GM18502 (cell line): ENCODE measurements around the gene PRRT1.
"Not testable (repeated sequence)": the region's sequence is repeated elsewhere in the genome, so short reads cannot be mapped to it uniquely, and the experiment has no call there.

Source experiments
- ATAC-seq: cut with Tn5 transposase; IDR thresholded peaks from one replicate; pipeline ENCODE4 v1.9.1; 2021; ENCODE audit warnings: mild to moderate bottlenecking; ENCODE audit not compliant: unreplicated experiment, poor library complexity

PRRT1 gene

GRCh38 chr6:32105433-32105832, 46.3 kb downstream of the PRRT1 start:
- ATAC-seq, result no peak

GRCh38 chr6:32102255-32102654, 49.5 kb downstream of the PRRT1 start:
- ATAC-seq, result no peak

DNA sequence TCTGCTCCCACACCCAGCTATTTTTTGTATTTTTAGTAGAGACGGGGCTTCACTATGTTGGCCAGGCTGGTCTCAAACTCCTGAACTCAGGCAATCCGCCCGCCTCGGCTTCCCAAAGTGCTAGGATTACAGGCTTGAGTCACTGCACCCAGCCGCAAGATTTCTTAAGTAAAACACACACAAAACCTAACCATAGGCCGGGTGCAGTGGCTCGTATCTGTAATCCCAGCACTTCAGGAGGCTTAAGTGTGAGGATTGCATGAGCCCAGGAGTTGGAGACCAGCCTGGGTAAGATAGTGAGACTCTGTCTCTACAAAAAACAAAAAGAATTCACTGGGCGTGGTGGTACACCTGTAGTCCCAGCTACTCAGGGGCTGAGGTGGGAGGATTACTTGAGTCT, 51.5 kb downstream of the PRRT1 start:
- ATAC-seq, result not testable (repeated sequence)
